Lung (tissue), 12 donors: Measurements from ENCODE around the gene SAMD11. TPM values are rescaled to one million over a fixed set of nuclear protein-coding genes. Genes with fewer than 3 reads are reported as not detected.

Source experiments
- ATAC-seq: fragments of 200-7000 bp; cut with Tn5 transposase; one replicate; pipeline ENCODE4 v1.9.1; 2020; ENCODE audit warnings: moderate number of reproducible peaks; ENCODE audit not compliant: insufficient read depth, low FRiP score
- DNase-seq, 3 donors: peaks; one replicate each; pipeline ENCODE4 v3.0.0-alpha.2; 2013 to 2017
- H3K27ac ChIP-seq, 2 donors: one replicate each; pipeline ENCODE4 v1.5.1; 2013; ENCODE audit warnings: mild to moderate bottlenecking in 2 of 2, moderate library complexity in 2 of 2, control low read depth in 1 of 2, inconsistent platforms in 1 of 2, low read depth in 1 of 2, low read length in 1 of 2
- H3K27me3 ChIP-seq, 3 donors: one replicate each; pipeline ENCODE4 v1.5.1; 2013; ENCODE audit warnings: low read length in 2 of 3; ENCODE audit not compliant: control insufficient read depth in 3 of 3, insufficient read depth in 3 of 3
- H3K36me3 ChIP-seq, 4 donors: one replicate each; pipeline ENCODE4 v1.5.1; 2013; ENCODE audit warnings: low read length in 4 of 4, mild to moderate bottlenecking in 1 of 4, moderate library complexity in 1 of 4; ENCODE audit not compliant: control insufficient read depth in 4 of 4, insufficient read depth in 4 of 4
- H3K4me1 ChIP-seq, 5 donors: one replicate each; pipeline ENCODE4 v1.5.1; 2013; ENCODE audit warnings: low read length in 5 of 5, mild to moderate bottlenecking in 2 of 5, moderate library complexity in 1 of 5; ENCODE audit not compliant: control insufficient read depth in 5 of 5, insufficient read depth in 5 of 5
- H3K4me3 ChIP-seq: one replicate; pipeline ENCODE4 v1.5.1; 2013; ENCODE audit warnings: mild to moderate bottlenecking, control low read depth, moderate library complexity
- H3K9ac ChIP-seq, 2 donors: one replicate each; pipeline ENCODE4 v1.5.1; 2013; ENCODE audit warnings: low read length in 2 of 2, control low read depth in 1 of 2; ENCODE audit not compliant: insufficient read depth in 1 of 2
- H3K9me3 ChIP-seq, 4 donors: one replicate each; pipeline ENCODE4 v1.5.1; 2013; ENCODE audit warnings: low read length in 3 of 4, mild to moderate bottlenecking in 1 of 4, moderate library complexity in 1 of 4; ENCODE audit not compliant: control insufficient read depth in 4 of 4, insufficient read depth in 3 of 4
- CTCF ChIP-seq: IDR thresholded peaks from 2 replicates; pipeline ENCODE4 v1.5.1; 2012; ENCODE audit warnings: mild to moderate bottlenecking; ENCODE audit errors: control extremely low read depth, extremely low read depth
- WGBS, 2 donors: extraction: QIAGEN DNeasy Blood & Tissue Kit; methylation state at CpG; one replicate each; pipeline ENCODE4 v1.1.7; 2013; 5-methylcytosine and 5-hydroxymethylcytosine counted together
- polyA plus RNA-seq, 2 donors: library from polyadenylated mRNA; stranded (reverse); fragments of 200-250 nt; gene quantifications; one replicate each; pipeline ENCODE4 v1.2.1, GENCODE V29; 2013
- total RNA-seq, 2 donors: library from RNA; depleted of rRNA in 1 of 2; stranded (reverse); fragments of >200 nt in 1 of 2; gene quantifications; one replicate each; pipeline ENCODE4 v1.2.1, GENCODE V29; 2014 to 2021
- donor health status: control.
- donor health status: control.
- donor health status: Bipolar disorder and iron deficiency.
- donor health status: healthy.
- donor health status: DM: yes; HTN: yes; CAD: no.

Gene SAMD11
- total and polyA plus RNA-seq, 4 donors, result 3.7 to 26.3 (median 5.8) TPM

DNA sequence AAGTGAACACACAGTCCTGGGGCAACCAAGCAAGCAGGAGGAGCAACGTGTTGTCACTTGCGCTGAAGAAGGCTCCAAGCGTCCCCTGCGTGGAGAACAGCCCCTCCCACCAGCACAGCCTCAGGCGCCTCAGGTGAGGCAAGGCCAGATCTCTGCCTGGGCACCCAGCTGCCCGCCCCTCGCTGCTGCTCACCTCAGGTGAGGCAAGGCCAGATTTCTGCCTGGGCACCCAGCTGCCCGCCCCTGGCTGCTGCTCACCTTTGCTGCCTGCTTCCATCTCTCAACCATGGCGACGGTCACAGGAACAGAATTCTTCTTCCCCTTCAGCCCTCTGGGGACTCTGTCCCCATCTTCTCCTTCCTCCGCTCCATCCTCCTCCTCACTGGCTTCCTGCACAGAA is 32.9 kb downstream of the SAMD11 start:
- H3K4me3 ChIP-seq, result no peak overlapping the region
- DNase-seq (no peak), ATAC-seq (no peak)
- WGBS, 2 donors, result 90 to 91% methylated on average over 11 of the region's 11 CpGs
- H3K27me3 ChIP-seq, result no peaks in the 10 kb centered on the region
- H3K9ac ChIP-seq, result no peak overlapping the region
- H3K36me3 ChIP-seq, result peaks cover 12 to 50% (median 20%) of the 10 kb centered on the region in 4 donors
- TF ChIP-seq CTCF, result no peak
- peaks cover 0 to 2% (median 0%) of the 10 kb centered on the region in 4 donors for H3K9me3 ChIP-seq
- H3K27ac ChIP-seq, result no peak overlapping the region
- H3K4me1 ChIP-seq, result peaks cover 0 to 13% (median 4%) of the 10 kb centered on the region in 5 donors

- Histone ChIP-seq H3K4me1 (peaks cover 0 to 13% (median 4%) of the 10 kb centered on the region in 5 donors), H3K36me3 (peaks cover 4 to 33% (median 8%) of the 10 kb centered on the region in 4 donors), H3K27ac (peak within 1 kb of the TSS in 1 of 2 donors; percentile 42), H3K9ac (peak within 1 kb of the TSS; percentile 63 to 84), H3K9me3 (no peaks in the 10 kb centered on the region), H3K27me3 (no peaks in the 10 kb centered on the region), H3K4me3 (peak within 1 kb of the TSS; percentile 89)
- peak; percentile 95 for ATAC-seq
- DNase-seq, result peak; percentile 91 to 96 (median 94)
- 7 to 9% methylated on average over 83 to 101 of the region's 101 CpGs for WGBS, 2 donors
- TF ChIP-seq CTCF, result no peak
These were observed 35.4 kb downstream of the SAMD11 start, which contains the start of gene NOC2L for GRCh38 chr1:958823-959730. NOC2L (minus strand) TSS chr1:959256; CDS start chr1:959240, 16 bp downstream.

DNA sequence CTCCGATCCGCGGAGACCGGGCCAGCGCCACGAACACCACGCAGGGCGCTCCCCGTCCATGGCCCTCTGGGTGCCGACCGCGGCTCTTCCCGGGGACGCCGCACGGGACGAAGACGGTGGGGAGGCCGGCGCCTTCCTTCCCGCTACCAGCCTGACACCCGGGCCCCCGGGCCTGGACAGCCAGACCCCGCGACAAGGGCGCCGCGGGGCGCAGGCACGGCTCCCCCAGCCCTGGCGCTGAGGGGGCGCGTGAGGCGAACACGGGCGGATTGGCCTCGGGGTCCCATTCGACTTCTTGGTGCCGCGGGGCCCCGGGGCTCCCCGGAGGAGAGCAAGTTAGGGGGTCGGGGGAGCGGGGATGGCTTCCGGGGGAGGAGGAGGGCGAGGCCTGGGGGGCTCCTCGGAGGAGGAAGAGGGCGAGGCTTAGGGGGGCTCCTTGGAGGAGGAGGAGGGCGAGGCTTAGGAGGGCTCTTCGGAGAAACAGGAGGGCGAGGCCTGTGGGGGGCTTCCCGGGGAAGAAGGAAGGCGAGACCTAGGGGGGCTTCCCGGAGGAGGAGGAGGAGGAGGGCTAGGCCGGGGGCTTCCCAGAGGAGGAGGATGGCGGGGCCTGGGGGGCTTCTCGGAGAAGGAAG is 36.1 kb downstream of the SAMD11 start:
- DNase-seq, result no peak
- peak overlapping the region; percentile 1 for H3K4me3 ChIP-seq

More for the DNA sequence above, 36.1 kb downstream of the SAMD11 start:
- H3K9ac ChIP-seq, result no peak overlapping the region
- no peak for TF ChIP-seq CTCF
- peaks cover 0 to 13% (median 4%) of the 10 kb centered on the region in 5 donors for H3K4me1 ChIP-seq
- H3K27ac ChIP-seq, result no peak overlapping the region
- H3K9me3 ChIP-seq, result no peaks in the 10 kb centered on the region
- no peak for ATAC-seq
- WGBS, 2 donors, result 22 to 25% methylated on average over 49 to 57 of the region's 57 CpGs
- H3K27me3 ChIP-seq, result no peaks in the 10 kb centered on the region
- H3K36me3 ChIP-seq, result peaks cover 0 to 27% (median 8%) of the 10 kb centered on the region in 4 donors
